ENCODE measurements around the gene PTPRF. TPM values are rescaled to one million over a fixed set of nuclear protein-coding genes. Genes with fewer than 3 reads are reported as not detected.

The PTPRF gene
- total RNA-seq, 4 donors from 2014 or later, result 104 to 243 (median 112) TPM

DNA sequence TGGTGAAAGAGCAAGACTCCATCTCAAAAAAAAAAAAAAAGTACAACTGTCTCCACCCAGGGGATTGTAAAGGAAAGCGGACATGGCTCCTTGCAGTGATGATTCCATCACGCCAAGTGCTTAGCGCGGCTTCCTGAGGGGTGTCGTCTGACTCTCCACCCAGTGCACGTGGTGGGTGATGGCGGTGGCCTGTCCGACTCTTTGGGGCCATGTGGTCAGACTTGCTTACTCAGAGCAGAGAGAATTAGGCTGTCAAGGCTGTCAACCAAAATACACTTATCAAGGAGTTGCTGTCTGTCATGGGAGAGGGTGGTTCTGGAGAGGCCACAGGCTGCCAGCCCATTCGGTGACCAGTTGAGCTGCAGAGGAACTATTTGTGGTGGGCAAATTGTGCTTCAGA, 49.4 kb downstream of the PTPRF start:
- H3K27me3 ChIP-seq, result no peaks in the 10 kb centered on the region
- TF ChIP-seq POLR2A (IDR thresholded peaks at IDR 0.05), result no peak
- TF ChIP-seq, protein P1, sequence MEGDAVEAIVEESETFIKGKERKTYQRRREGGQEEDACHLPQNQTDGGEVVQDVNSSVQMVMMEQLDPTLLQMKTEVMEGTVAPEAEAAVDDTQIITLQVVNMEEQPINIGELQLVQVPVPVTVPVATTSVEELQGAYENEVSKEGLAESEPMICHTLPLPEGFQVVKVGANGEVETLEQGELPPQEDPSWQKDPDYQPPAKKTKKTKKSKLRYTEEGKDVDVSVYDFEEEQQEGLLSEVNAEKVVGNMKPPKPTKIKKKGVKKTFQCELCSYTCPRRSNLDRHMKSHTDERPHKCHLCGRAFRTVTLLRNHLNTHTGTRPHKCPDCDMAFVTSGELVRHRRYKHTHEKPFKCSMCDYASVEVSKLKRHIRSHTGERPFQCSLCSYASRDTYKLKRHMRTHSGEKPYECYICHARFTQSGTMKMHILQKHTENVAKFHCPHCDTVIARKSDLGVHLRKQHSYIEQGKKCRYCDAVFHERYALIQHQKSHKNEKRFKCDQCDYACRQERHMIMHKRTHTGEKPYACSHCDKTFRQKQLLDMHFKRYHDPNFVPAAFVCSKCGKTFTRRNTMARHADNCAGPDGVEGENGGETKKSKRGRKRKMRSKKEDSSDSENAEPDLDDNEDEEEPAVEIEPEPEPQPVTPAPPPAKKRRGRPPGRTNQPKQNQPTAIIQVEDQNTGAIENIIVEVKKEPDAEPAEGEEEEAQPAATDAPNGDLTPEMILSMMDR (IDR thresholded peaks at IDR 0.05), result no peak
- H3K4me1 ChIP-seq, result peaks cover 28 to 86% (median 47%) of the 10 kb centered on the region in 3 donors
- WGBS, 2 donors, result 91% methylated on average over 8 to 9 of the region's 9 CpGs
- intact Hi-C loops (cut with DNase I), result no loop called here
- DNase-seq, result no peak
- peak overlapping the region; percentile 28 to 89 (median 62) for H3K27ac ChIP-seq
- no peaks in the 10 kb centered on the region for H3K9me3 ChIP-seq
- H3K36me3 ChIP-seq, result peaks cover 9 to 90% (median 9%) of the 10 kb centered on the region in 3 donors
- H3K4me3 ChIP-seq, result no peak overlapping the region

DNA sequence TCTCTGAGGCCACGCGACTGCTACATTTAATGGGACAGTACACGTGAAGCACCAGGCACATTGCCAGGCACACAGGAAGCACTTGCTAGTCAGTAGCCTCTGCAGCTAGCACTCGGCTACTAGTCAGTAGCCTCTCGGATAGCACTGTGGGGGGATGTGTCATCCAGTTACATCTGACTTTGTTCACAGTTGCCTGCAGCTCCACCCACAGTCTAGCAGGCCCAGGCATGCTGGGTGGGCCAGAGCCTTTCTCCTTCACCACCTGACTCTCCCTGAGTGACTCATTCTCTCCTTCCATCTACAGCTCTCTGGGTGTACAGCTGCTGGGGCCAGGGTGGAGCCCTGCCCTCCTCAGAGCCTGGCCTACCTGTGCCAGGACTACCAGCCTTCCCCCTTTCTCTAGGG, 51.5 kb downstream of the PTPRF start:
- TF ChIP-seq POLR2A (IDR thresholded peaks at IDR 0.05), result peak in 1 of 4 donors; percentile 32
- TF ChIP-seq, protein P1 (IDR thresholded peaks at IDR 0.05), result no peak
- DNase-seq, result no peak
- Histone ChIP-seq H3K4me1 (peaks cover 28 to 100% (median 50%) of the 10 kb centered on the region in 3 donors), H3K27ac (peak overlapping the region; percentile 59 to 89 (median 82)), H3K36me3 (peaks cover 9 to 69% (median 9%) of the 10 kb centered on the region in 3 donors), H3K27me3 (no peaks in the 10 kb centered on the region), H3K9me3 (no peaks in the 10 kb centered on the region), H3K4me3 (no peak overlapping the region)
- WGBS, 2 donors, result 49 to 53% methylated on average over 2 to 5 of the region's 5 CpGs
- intact Hi-C loops (cut with DNase I), result no loop called here

DNA sequence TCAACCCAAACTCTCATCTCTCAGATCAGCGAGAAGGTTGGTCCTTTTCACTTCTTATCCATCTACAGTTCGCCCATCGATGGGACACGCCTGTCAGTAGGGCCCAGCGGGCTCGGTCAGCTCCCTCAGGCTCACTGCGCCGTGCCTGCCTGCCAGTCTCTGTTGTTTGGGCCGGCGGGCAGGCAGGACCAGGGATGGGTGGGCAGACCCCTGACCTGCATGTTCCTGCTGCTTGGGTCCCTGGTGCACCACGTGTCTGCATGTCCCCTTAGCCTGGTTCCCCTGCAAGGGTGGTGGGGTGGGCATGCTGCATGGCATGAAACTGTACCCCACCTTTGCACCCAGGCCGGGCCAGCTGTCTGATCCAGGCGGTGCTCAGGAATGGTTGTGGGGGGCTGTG, 52.4 kb downstream of the PTPRF start:
- no peaks in the 10 kb centered on the region for H3K9me3 ChIP-seq
- H3K36me3 ChIP-seq, result peaks cover 9 to 69% (median 9%) of the 10 kb centered on the region in 3 donors
- H3K27me3 ChIP-seq, result no peaks in the 10 kb centered on the region
- DNase-seq, result no peak
- H3K4me3 ChIP-seq, result no peak overlapping the region
- H3K27ac ChIP-seq, result peak overlapping the region; percentile 59 to 89 (median 82)
- intact Hi-C loops (cut with DNase I), result no loop called here
- 88 to 92% methylated on average over 2 to 7 of the region's 13 CpGs for WGBS, 2 donors
- TF ChIP-seq, protein P1 (IDR thresholded peaks at IDR 0.05), result no peak
- TF ChIP-seq POLR2A (IDR thresholded peaks at IDR 0.05), result no peak
- H3K4me1 ChIP-seq, result peaks cover 25 to 100% (median 47%) of the 10 kb centered on the region in 3 donors

DNA sequence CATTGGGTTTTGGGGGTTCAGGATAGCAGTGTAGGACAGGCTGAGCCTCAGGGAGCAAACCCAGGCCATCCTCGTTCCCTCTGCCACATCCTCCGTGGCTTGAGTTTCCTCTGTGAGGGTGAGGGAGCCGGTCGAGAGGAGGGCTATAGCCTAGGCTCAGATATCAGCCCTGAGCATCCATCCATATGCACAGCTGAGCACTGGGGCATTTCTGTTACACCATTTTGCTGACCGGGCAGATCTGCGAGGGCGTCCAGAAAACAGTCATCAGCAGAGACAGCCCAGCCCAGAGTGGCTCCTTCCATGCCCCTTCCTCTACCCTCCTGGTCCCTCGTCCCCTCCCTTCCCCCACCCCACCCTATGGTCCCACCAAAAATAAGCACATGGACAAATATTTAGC, 53.5 kb downstream of the PTPRF start:
- TF ChIP-seq, protein P1 (IDR thresholded peaks at IDR 0.05), result no peak
- TF ChIP-seq POLR2A (IDR thresholded peaks at IDR 0.05), result no peak
- Histone ChIP-seq H3K27me3 (no peaks in the 10 kb centered on the region), H3K4me1 (peaks cover 23 to 90% (median 43%) of the 10 kb centered on the region in 3 donors), H3K27ac (no peak overlapping the region), H3K9me3 (no peaks in the 10 kb centered on the region), H3K36me3 (peaks cover 6 to 69% (median 7%) of the 10 kb centered on the region in 3 donors), H3K4me3 (no peak overlapping the region)
- DNase-seq, result no peak
- 56 to 75% methylated on average over 3 to 8 of the region's 8 CpGs for WGBS, 2 donors
- intact Hi-C loops (cut with DNase I), result no loop called here

DNA sequence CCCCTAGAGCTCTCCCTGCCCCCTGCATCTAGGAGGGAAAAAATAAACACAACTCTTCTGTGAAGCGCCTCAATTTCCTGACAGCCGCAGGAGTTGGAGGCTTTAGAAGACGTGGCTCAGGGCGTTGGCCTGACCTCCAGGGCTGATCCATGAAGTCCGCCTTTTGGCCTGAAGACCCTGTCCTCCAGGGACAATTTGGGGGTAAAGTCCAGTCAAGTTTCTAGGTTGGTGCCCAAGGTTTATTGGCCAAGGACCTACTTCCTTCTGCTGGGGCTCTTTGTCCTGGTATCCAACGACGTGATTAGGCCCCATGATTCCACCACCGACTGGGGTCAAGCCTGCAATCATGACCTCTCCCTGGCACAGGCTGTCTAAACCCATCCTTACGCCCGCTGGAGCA, 54.9 kb downstream of the PTPRF start:
- TF ChIP-seq, protein P1 (IDR thresholded peaks at IDR 0.05), result no peak
- no peak for TF ChIP-seq POLR2A (IDR thresholded peaks at IDR 0.05)
- H3K27ac ChIP-seq, result peak overlapping the region; percentile 5 to 86 (median 62)
- H3K9me3 ChIP-seq, result no peaks in the 10 kb centered on the region
- peaks cover 5 to 69% (median 8%) of the 10 kb centered on the region in 3 donors for H3K36me3 ChIP-seq
- H3K4me1 ChIP-seq, result peaks cover 20 to 76% (median 37%) of the 10 kb centered on the region in 3 donors
- intact Hi-C loops (cut with DNase I), result no loop called here
- no peak for DNase-seq
- WGBS, 2 donors, result 87 to 93% methylated on average over 8 to 9 of the region's 10 CpGs
- H3K4me3 ChIP-seq, result no peak overlapping the region
- H3K27me3 ChIP-seq, result no peaks in the 10 kb centered on the region

All from esophagus squamous epithelium (tissue), 5 donors.